Spleen (tissue), 7 donors: ENCODE results near the gene CCDC13.

Source experiments
- CTCF ChIP-seq, 11 experiments: fragments of 200-600 bp in 7 of 11; fragments of 450-650 bp in 4 of 11; sonication (generic) in 4 of 11; IDR thresholded peaks in 8 of 11; conservative IDR thresholded peaks in 3 of 11; 1 replicate in 7 of 11; 2 replicates in 4 of 11; pipeline versions ENCODE4 v1.4.0 to v1.8.0; 2016 to 2021; ENCODE audit warnings: antibody characterized with exemption in 11 of 11, inconsistent platforms in 4 of 11, mild to moderate bottlenecking in 1 of 11
- POLR2A ChIP-seq, 3 donors: fragments of 450-650 bp; IDR thresholded peaks; one replicate each; pipeline ENCODE4 v1.5.1; 2017; ENCODE audit warnings: antibody characterized with exemption in 3 of 3, mild to moderate bottlenecking in 1 of 3
- POLR2AphosphoS5 ChIP-seq, 3 donors: sonication (generic); formaldehyde crosslinking; IDR thresholded peaks; one replicate each; pipeline ENCODE4 v1.5.1; 2017; ENCODE audit warnings: antibody characterized with exemption in 3 of 3
- donor health status: DM: no; HTN: no; CAD: no; lungs with moderate emphysema.
- donor health status: DM: no; HTN: no; CAD: no.
- donor health status: DM: no; HTN: no; CAD: no.

GRCh38 chr3:42741796-42742195, 31.3 kb downstream of the CCDC13 start:
- TF ChIP-seq CTCF (IDR thresholded peaks at IDR 0.05 in 8 of 11, conservative IDR thresholded peaks at IDR 0.05 in 3 of 11) = no peak
- TF ChIP-seq POLR2AphosphoS5 (IDR thresholded peaks at IDR 0.05) = no peak
- no peak for TF ChIP-seq POLR2A (IDR thresholded peaks at IDR 0.05)
